ENCODE measurements around the gene GREB1L.

Gene GREB1L

DNA sequence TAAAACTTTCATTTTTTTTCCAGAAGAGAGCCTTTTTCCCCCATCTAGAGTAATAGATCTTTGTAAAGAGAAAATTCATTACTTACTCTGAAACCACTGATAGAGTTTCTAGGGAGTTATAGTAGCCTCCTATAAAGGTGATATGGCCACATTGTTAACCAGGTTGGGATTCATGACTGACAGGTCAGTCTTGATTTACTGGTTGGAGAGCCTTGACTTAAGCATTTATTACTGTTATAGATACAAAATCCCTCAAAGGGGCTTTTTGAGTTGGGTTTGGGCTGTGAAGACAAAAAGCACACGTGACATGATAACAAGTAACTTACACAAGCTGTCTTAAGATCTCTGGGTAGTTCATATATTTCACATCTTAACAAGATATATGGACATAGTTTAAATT lies 141.0 kb downstream of the GREB1L start:
- no peak for DNase-seq

DNA sequence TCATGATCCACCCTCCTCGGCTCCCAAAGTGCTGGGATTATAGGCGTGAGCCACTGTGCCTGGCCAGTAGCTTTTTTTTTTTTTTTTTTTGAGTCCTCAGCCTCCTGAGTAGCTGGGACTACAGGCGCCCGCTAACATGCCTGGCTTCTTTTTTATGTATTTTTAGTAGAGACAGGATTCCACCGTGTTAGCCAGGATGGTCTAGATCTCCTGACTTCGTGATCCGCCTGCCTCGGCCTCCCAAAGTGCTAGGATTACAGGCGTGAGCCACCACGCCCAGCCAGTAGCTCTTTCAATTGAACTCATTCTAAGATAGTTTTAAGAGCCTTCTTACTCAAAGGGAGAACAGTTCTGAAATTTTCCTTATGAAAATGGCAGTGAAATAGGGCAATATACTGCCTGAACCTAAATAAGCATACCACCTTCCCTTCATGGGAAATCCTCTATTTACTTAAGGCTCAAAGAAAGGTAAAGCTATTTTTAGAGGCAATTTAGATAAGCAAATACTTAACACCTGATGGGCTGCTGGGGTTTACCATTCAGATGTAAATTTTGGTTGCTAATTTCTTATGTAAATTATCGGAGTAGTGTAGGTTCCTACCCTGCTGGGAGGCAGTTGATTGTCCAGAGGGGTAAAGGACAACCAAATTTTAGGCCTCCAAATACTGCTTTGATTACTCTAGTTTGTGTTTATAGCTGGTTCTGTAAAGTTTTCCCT lies 144.7 kb downstream of the GREB1L start:
- DNase-seq: no peak

- DNase-seq: no peak
Measured at GRCh38 chr18:21387886-21388285, 145.9 kb downstream of the GREB1L start.

DNA sequence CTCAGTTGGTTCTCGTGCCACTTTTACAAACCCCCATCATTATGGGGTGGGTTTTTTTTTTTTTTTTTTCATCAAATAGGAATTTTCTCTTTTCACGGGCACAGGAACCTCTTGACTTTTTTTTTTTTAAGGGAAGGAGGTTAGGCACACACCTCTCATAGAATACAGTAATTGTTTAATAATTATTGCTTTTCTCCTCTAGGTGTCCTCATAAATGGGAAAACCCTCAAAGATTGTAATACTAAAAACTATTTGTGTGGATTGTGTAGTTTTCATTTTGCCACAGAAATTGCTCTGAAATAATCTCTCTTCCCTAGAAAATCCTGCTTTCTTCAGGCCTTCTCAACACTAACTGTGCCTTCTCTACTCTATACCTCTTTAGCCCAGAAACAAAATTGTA lies 147.3 kb downstream of the GREB1L start:
- no peak for DNase-seq

DNA sequence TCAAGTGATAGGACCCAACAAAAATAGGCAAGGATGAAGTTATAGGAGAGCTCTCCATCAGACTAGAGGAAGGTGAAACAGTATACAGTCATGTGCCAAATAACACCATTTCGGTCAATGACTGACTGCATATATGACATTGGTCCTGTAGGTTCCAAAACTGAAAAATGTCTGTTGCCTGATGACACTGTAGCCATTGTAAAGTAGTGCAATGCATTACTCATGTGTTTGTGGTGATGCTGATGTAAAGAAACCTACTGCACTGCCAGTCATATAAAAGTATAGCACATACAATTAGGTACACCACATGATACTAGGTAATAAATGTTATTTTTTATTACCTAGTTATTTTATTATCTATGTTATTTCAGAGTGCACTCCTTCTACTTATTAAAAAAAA lies 147.9 kb downstream of the GREB1L start:
- DNase-seq: no peak

GRCh38 chr18:21391074-21391673 lies 149.1 kb downstream of the GREB1L start:
- DNase-seq: peak; percentile 87

DNA sequence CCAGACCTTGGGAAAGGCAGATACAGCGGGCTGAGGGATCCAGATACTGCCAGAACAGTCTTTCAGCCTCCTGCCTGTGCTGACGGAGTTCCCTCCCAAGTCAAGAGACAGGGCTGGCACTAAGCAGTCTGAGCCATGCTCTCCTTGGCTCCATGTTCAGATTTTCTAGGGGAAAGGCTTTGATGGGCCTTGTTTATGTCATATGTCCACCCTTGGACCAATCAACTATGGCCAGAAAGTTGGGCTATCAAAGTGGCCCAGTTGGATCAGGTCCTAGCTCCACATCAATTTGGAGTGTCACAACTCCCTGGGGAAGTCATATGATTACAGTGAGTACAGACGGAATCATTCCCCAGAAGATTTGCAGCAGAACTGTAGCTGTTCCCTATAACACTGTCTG lies 152.0 kb downstream of the GREB1L start:
- DNase-seq: no peak

DNA sequence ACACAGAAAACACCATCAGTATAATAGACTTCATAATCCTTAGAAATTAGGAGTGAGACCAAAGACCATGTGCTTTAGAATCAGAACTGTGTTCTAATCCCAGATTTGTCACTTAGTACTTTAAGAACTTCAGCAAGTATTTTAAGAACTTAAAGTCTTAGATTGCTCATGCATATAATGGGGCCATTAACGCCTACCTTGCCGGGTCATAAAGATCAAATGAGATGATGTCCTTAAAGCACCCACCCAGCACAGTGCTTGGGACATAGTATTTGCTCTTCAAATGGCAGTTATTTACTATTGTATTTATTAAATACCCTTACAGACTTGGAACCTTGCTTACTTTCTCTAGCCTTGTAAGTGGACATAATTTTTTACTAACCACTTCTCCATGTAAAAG lies 156.1 kb downstream of the GREB1L start:
- DNase-seq: no peak

DNA sequence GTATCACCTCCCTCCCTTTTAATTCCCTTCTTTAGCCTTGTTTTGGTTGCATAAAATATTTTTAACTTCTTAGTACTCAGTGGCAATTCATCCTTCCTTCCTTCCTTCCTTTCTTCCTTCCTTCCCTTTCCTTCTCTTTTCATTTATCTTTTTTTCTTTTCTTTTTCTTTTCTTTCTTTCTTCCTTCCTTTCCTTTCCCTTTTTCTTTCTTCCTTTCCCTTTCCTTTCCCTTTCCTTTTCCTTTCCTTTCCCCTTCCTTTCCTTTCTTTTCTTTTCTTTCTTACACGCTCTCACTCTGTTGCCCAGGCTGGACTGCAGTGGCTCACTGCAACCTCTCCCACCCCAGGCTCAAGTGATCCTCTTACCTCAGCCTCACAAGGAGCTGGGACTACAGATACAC lies 160.2 kb downstream of the GREB1L start:
- DNase-seq: no peak

DNA sequence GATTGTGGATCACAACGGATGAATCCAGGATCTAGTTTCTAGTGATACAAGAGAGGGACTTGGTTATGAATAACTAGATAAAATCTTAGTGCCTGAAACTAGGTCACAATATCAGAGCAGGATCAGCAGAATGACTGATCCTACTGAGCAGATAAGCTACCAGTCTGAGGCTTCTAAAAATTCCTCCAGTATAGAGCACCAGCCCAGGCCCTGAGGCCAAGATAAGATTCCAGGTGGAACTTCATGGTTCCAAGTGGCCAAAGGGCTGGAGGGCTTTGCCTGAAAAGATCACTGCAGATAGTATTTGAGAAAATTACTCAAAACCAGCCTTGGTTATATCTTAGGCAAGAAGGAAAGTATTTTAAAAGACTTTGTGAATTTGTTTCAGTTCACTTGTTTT lies 162.4 kb downstream of the GREB1L start:
- no peak for DNase-seq

- no peak for DNase-seq
Measured at GRCh38 chr18:21406116-21406515, 164.1 kb downstream of the GREB1L start.

DNA sequence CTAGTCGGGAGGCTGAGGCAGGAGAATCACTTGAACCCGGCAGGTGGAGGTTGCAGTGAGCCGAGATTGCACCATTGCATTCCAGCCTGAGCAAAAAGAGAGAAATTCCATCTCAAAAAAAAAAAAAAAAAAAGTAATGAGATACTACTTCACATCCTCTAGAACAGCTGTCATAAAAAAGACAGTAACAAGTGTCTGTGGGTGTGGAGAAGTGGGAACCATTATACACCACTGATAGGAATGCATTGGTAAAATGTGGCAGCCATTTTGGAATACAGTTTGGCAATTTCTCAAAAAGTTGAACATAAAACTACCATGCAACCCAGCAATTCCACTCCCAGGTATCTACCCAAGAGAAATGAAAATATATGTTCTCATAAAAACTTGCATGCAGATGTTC lies 166.6 kb downstream of the GREB1L start:
- DNase-seq: no peak

DNA sequence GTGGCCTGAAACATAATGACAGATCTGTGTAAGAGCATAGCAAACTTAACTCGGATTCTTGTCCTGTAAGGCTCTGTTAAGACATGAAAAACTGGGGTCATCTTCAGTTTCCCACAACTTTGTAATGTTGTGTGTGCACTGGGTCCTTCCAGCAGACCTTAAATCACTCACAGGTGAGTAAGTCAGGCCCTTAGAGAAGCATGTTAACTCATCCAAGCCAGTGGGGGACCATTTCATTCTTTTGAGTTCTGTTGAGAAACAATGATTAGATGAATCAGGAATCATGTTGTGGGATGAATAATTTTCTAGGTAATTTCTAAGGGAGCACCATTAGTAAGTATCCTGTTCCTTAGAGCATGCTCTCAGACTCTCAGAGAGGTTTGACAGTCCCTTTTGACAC lies 191.4 kb downstream of the GREB1L start:
- DNase-seq: no peak

DNA sequence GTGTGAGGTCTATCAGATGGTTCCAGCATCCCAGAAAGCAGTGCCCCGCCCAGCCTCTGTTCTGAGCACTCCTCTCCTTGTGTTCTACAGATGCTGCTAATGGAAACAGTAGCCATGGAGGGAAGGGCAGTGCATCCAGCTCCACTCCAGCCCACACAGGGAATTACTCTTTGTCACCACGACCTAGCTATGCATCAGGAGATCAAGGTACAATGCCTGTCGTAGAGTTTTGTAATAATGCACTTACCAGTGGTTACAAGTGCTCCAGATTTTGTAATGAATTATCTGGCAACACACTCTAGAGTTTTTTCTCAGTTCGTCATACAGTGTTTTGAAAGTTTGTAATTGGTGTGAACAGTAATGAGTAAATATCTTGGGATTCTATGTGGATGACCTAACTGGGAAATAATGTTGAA lies 197.4 kb downstream of the GREB1L start:
- DNase-seq: no peak

DNA sequence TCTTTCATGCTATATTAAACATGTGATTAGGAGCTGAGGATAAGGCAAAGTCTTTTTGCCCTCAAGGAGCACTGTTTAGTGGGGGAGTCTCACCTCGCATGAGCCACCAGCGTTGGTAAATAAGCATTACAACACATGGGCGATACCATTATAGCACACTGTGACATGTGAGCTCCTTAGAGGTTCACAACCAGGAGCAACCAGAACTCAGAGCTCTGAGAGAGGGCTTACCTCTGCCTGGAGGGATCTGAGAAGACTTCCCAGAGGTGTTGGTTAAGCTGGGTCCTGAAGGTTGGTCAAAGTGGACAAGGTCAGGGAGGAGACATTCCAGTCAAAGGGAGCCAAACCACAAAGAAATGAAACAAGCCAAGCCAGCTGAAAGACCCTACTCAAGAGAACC lies 199.6 kb downstream of the GREB1L start:
- no peak for DNase-seq

- no peak for DNase-seq
Measured at GRCh38 chr18:21443776-21444464, 201.9 kb downstream of the GREB1L start.

DNA sequence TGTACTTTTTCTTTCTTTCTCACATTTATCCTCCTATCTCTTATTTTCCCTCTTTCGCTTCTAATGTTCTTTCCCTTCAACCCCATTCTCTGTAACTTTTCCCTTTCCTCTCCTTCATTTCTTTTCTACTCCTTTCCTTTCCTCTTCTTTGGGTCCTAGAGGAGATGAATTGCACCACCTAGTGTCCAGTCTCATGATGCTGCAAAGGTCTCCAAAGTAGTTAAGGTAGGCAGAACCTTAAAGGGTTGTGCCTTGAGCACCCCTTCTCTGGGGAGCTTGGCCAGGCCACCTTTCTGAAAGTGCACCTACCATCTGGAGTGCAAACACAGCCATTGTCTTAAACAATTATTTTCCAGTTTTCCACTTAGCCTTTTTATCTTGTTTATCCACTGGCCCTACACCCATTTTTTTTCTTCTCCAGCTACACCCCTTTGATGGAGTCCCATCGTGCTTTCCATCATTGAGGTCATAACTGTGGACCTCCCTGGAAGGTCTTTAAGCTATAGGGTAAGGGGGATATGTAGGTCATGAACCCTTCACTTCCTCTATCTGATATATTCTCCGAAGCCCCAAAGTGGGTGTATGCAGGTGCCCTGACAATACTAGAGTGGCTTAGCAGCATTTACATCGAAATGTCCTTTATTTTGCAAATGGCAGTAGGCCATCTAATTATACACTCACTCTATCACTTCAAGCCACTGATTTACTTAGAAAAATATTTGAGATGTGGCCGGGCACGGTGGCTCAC lies 202.6 kb downstream of the GREB1L start:
- DNase-seq: no peak

DNA sequence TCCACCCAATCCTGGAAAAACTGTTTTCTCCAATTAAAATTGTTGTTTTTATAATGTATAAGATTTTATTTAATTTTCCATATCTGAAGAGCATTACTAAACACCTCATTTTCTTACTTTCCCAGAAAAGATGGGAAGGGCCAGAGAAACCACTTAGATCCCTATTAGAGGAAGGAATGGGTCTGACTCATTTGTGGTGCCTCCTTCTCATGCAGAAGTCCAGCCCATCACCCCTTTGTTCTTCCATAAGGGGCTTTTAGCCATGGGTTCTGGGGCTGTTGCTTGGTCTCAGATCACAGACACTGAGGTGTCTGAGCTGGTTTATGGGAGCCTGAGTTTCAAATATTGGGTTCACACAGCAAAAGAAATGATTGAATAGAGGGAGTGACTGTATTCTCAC lies 206.3 kb downstream of the GREB1L start:
- DNase-seq: no peak

GRCh38 chr18:21449367-21450290 lies 207.6 kb downstream of the GREB1L start:
- no peak for DNase-seq

- no peak for DNase-seq
Measured at GRCh38 chr18:21450503-21450902, 208.5 kb downstream of the GREB1L start.

DNA sequence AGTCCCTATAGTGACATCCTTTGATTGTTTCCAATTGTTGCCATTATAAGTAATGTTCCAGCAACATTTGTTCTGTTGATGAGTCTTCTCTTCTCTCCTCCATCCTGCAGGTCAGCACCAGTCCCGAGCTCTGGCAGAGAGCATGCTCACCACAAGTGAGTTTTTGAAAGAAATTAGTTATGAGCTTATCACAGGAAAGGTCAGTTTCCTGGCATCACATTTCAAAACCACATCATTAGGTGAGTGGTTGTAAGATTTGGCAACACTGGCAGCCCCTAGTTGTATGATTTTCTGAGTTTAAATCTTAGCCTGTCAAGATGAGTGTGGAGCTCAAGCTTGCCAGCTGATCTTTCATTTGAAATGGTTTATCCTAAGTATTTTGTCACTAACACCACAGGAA lies 208.9 kb downstream of the GREB1L start:
- DNase-seq: no peak

- DNase-seq: no peak
Measured at GRCh38 chr18:21451851-21452250, 209.8 kb downstream of the GREB1L start.
